ENCODE results near the gene TTLL7. TPM values are rescaled to one million over a fixed set of nuclear protein-coding genes. Genes with fewer than 3 reads are reported as not detected.

The TTLL7 gene
- total and polyA plus RNA-seq, 2 experiments from 2014 or later = 2.7 to 2.9 TPM

- 48 to 50% methylated on average over 2 of the region's 2 CpGs for WGBS, 2 experiments (ENCODE audit: low coverage in 1 of 2, low lambda C conversion rate in 2 of 2, missing lambda C conversion rate in 2 of 2)
- H2AFZ ChIP-seq = no peak overlapping the region
- H3K9me3 ChIP-seq (ENCODE audit: low read depth) = no peaks in the 10 kb centered on the region
- no peak overlapping the region for H3K9ac ChIP-seq
- H3K27me3 ChIP-seq (replicated peaks; ENCODE audit: insufficient read depth) = no peaks in the 10 kb centered on the region
- in situ Hi-C loops (cut with MboI) = no loop called here
- H3K27ac ChIP-seq = no peak overlapping the region
- H3K4me1 ChIP-seq (ENCODE audit: insufficient read depth) = peaks cover 8% of the 10 kb centered on the region
- H3K4me3 ChIP-seq = no peak overlapping the region
- H3K36me3 ChIP-seq (ENCODE audit: low read depth) = no peaks in the 10 kb centered on the region
- no peaks in the 10 kb centered on the region for H4K20me1 ChIP-seq (ENCODE audit: insufficient read depth)
- no peak overlapping the region for H3K4me2 ChIP-seq (ENCODE audit: unreplicated experiment)
- H3K79me2 ChIP-seq (ENCODE audit: insufficient read depth) = no peaks in the 10 kb centered on the region
- DNase-seq = no peak
- no peak for TF ChIP-seq EZH2 (IDR thresholded peaks at IDR 0.05; ENCODE audit: insufficient read depth, poor library complexity, severe bottlenecking)
- no peak for TF ChIP-seq EZH2phosphoT487 (IDR thresholded peaks at IDR 0.05; ENCODE audit: insufficient read depth, low read depth)
- H3K9me2 ChIP-seq (ENCODE audit: insufficient read depth) = no peaks in the 10 kb centered on the region
- H3F3A ChIP-seq (ENCODE audit: insufficient read depth) = peaks cover 5% of the 10 kb centered on the region; the same call in 1 of the 2 replicates
These were observed 37.2 kb downstream of the TTLL7 start for GRCh38 chr1:83961571-83962295.

- no peaks in the 10 kb centered on the region for H4K20me1 ChIP-seq (ENCODE audit: insufficient read depth)
- in situ Hi-C loops (cut with MboI) = no loop called here
These were observed 38.2 kb downstream of the TTLL7 start for GRCh38 chr1:83960669-83961277.

GRCh38 chr1:83959824-83960498, 39.0 kb downstream of the TTLL7 start:
- Histone ChIP-seq H3K4me2 (ENCODE audit: unreplicated experiment) (no peak overlapping the region), H3K9me3 (ENCODE audit: low read depth) (no peaks in the 10 kb centered on the region), H4K20me1 (ENCODE audit: insufficient read depth) (no peaks in the 10 kb centered on the region), H3K9me2 (ENCODE audit: insufficient read depth) (no peaks in the 10 kb centered on the region), H3K27ac (no peak overlapping the region), H3K4me1 (ENCODE audit: insufficient read depth) (peaks cover 8% of the 10 kb centered on the region), H3K27me3 (replicated peaks; ENCODE audit: insufficient read depth) (no peaks in the 10 kb centered on the region), H3F3A (ENCODE audit: insufficient read depth) (peaks cover 5% of the 10 kb centered on the region; the same call in 1 of the 2 replicates), H3K36me3 (ENCODE audit: low read depth) (no peaks in the 10 kb centered on the region), H3K79me2 (ENCODE audit: insufficient read depth) (no peaks in the 10 kb centered on the region), H2AFZ (no peak overlapping the region), H3K4me3 (no peak overlapping the region), H3K9ac (no peak overlapping the region)
- peak; percentile 57 for DNase-seq
- 58 to 90% methylated on average over 1 of the region's 1 CpG for WGBS, 2 experiments (ENCODE audit: low coverage in 1 of 2, low lambda C conversion rate in 2 of 2, missing lambda C conversion rate in 2 of 2)
- TF ChIP-seq EZH2 (IDR thresholded peaks at IDR 0.05; ENCODE audit: insufficient read depth, poor library complexity, severe bottlenecking) (no peak), EZH2phosphoT487 (IDR thresholded peaks at IDR 0.05; ENCODE audit: insufficient read depth, low read depth) (no peak)
- in situ Hi-C loops (cut with MboI) = no loop called here

More at GRCh38 chr1:83960669-83961277, 38.2 kb downstream of the TTLL7 start:
- H3K4me3 ChIP-seq = no peak overlapping the region
- H3K36me3 ChIP-seq (ENCODE audit: low read depth) = no peaks in the 10 kb centered on the region
- TF ChIP-seq EZH2 (IDR thresholded peaks at IDR 0.05; ENCODE audit: insufficient read depth, poor library complexity, severe bottlenecking) (no peak), EZH2phosphoT487 (IDR thresholded peaks at IDR 0.05; ENCODE audit: insufficient read depth, low read depth) (no peak)
- peaks cover 5% of the 10 kb centered on the region; the same call in 1 of the 2 replicates for H3F3A ChIP-seq (ENCODE audit: insufficient read depth)
- no peaks in the 10 kb centered on the region for H3K9me3 ChIP-seq (ENCODE audit: low read depth)
- no peak overlapping the region for H2AFZ ChIP-seq
- no peak overlapping the region for H3K27ac ChIP-seq
- no peaks in the 10 kb centered on the region for H3K9me2 ChIP-seq (ENCODE audit: insufficient read depth)
- no peaks in the 10 kb centered on the region for H3K27me3 ChIP-seq (replicated peaks; ENCODE audit: insufficient read depth)
- H3K9ac ChIP-seq = no peak overlapping the region
- H3K4me1 ChIP-seq (ENCODE audit: insufficient read depth) = peaks cover 8% of the 10 kb centered on the region
- DNase-seq = peak; percentile 10
- H3K4me2 ChIP-seq (ENCODE audit: unreplicated experiment) = no peak overlapping the region
- no peaks in the 10 kb centered on the region for H3K79me2 ChIP-seq (ENCODE audit: insufficient read depth)

- H3K4me1 ChIP-seq (ENCODE audit: insufficient read depth) = peaks cover 8% of the 10 kb centered on the region
- no peak overlapping the region for H3K9ac ChIP-seq
- H2AFZ ChIP-seq = no peak overlapping the region
- in situ Hi-C loops (cut with MboI) = no loop called here
- TF ChIP-seq EZH2phosphoT487 (IDR thresholded peaks at IDR 0.05; ENCODE audit: insufficient read depth, low read depth) (no peak), EZH2 (IDR thresholded peaks at IDR 0.05; ENCODE audit: insufficient read depth, poor library complexity, severe bottlenecking) (no peak)
- H3K9me3 ChIP-seq (ENCODE audit: low read depth) = no peaks in the 10 kb centered on the region
- DNase-seq = no peak
- no peak overlapping the region for H3K4me2 ChIP-seq (ENCODE audit: unreplicated experiment)
- H3K27me3 ChIP-seq (replicated peaks; ENCODE audit: insufficient read depth) = no peaks in the 10 kb centered on the region
- no peak overlapping the region for H3K27ac ChIP-seq
- peaks cover 5% of the 10 kb centered on the region; the same call in 1 of the 2 replicates for H3F3A ChIP-seq (ENCODE audit: insufficient read depth)
- H4K20me1 ChIP-seq (ENCODE audit: insufficient read depth) = no peaks in the 10 kb centered on the region
- no peaks in the 10 kb centered on the region for H3K36me3 ChIP-seq (ENCODE audit: low read depth)
- H3K79me2 ChIP-seq (ENCODE audit: insufficient read depth) = no peaks in the 10 kb centered on the region
- H3K4me3 ChIP-seq = no peak overlapping the region
- H3K9me2 ChIP-seq (ENCODE audit: insufficient read depth) = no peaks in the 10 kb centered on the region
These were observed 40.2 kb downstream of the TTLL7 start for GRCh38 chr1:83958704-83959103.
